HG03565 (cell line): ENCODE data around the gene ERN1.

ENCODE experiments used
- ATAC-seq: cut with Tn5 transposase; IDR thresholded peaks from one replicate; pipeline ENCODE4 v1.9.1; 2021; ENCODE audit warnings: mild to moderate bottlenecking, moderate library complexity; ENCODE audit not compliant: unreplicated experiment

Gene ERN1

GRCh38 chr17:64090144-64090543, 39.8 kb downstream of the ERN1 start:
- ATAC-seq, result no peak

DNA sequence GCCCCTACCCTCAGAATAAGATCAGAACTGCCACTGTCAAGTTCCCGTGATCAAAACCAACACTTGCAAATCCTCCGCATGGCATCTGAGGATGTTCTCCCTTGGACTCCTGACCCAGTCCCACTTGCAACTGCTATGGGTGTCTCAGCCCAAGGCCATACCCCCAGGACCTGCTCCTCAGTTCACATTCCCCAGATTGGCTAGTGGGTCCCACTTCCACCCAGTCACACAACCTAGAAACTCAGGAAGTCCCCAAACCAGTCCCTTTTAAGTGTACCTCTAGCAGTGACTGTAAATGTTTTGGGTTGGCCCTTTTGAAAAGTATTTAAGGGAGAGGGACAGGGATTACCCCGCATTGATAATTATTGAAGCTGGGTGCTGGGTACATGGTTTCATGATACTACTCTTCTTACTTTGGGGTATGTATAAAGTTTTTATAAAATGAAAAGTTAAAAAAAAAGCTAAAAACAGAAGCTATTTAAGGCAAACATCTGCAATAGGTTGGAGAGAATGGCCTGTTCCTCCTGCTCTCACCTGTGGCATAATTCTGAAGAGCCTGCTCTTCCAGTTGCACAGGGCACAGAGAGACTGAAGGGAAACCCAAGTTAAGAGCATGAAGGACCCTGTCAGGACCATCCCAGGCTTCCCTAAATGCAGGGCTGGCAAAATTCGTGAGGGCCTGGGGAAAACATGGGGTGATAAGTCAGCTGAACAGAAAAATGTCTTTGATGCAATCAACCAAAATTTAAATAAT, 42.5 kb downstream of the ERN1 start:
- ATAC-seq, result no peak

- ATAC-seq, result no peak
Measured at GRCh38 chr17:64085650-64086005, 44.3 kb downstream of the ERN1 start.

- ATAC-seq, result no peak
Measured at GRCh38 chr17:64084940-64085649, 44.8 kb downstream of the ERN1 start.

- no peak for ATAC-seq
Measured at GRCh38 chr17:64084086-64084939, 45.6 kb downstream of the ERN1 start.

GRCh38 chr17:64083563-64084085, 46.3 kb downstream of the ERN1 start:
- ATAC-seq, result no peak

- no peak for ATAC-seq
Measured at GRCh38 chr17:64083093-64083492, 46.9 kb downstream of the ERN1 start.

DNA sequence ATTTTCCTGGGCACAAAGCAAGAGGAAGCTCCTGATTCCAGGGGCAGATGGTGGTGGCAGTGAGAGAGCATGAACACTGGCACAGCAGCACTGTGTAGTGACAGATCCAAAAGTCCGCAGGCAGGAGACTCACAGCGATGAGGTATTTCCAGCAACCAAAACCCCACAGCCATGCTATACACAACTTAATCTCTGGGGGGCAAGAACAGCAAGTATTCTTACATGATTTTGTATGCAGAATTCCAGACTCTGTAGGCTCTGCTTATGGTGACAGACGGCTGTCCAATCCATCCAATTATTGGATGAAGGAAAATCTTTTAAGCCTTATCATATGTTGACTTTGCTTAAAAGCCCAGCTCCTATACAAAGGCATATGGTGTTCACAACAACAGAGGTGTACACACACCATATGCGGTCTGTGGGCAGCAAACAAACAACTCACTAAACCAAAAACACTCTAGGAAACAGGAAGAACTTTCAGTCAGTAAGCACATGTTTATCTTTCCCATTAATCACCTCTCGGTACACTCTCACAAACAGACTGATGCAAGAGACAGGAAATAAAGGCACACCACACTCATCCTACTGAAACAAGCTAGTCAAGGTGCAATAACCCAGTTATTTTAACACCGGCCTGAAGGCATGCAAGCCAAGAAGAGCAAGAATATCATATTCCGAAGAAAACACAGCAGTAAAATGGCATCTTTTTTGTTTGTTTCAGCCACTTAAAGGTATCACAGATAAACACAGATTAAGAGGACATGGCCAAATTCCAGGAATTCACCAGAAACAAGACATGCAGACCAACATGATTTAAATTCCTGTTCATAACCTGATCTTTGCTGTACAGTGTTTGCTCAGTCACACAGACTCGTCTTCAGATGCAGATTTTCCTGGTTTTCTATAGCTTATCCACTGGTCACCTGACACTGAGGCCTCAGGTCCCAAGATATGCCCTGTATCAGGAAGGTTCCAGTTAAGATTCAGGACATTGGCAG, 47.8 kb downstream of the ERN1 start:
- ATAC-seq, result no peak

DNA sequence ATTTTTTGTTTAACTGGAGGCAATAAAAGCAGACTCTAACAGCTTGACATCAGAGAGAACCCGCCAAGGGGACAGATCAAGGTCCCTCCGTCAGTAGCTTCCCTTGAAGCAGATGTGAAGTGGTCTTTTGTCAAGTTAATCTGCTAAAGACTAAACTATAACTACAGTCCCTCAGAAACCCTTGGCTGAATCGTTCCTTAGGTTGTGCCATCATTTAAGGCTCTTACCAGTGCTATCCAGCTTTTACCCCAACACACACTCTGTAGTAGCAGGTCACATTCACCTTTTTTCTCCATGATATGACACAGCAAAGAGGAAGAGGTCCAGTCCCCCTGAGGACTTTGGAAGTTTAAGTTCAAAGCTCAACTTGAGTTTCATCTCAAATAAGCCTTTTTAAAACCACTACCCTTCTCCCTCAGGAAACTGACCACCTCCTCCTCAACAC, 49.7 kb downstream of the ERN1 start:
- no peak for ATAC-seq

- ATAC-seq, result no peak
Measured at GRCh38 chr17:64077379-64077778, 52.6 kb downstream of the ERN1 start.

DNA sequence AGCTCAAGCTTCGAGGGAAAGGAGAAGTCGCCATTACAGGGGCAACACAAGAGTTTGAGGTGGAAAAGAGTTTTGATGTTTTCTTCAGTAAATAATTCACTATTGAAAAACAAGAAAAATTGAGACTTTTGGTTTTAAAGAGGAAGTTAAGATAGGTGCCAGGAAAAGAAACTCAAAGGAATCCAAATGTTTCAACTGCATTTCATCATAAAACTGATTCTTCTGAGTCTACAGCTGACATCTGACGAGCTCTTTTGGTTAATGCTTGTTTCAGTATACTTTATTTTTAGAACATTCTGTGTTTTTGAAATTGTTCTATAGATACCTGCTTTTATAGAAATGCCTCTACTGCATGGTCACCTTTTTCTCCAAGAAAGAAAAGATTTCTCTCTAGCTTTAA, 54.0 kb downstream of the ERN1 start:
- ATAC-seq, result no peak

DNA sequence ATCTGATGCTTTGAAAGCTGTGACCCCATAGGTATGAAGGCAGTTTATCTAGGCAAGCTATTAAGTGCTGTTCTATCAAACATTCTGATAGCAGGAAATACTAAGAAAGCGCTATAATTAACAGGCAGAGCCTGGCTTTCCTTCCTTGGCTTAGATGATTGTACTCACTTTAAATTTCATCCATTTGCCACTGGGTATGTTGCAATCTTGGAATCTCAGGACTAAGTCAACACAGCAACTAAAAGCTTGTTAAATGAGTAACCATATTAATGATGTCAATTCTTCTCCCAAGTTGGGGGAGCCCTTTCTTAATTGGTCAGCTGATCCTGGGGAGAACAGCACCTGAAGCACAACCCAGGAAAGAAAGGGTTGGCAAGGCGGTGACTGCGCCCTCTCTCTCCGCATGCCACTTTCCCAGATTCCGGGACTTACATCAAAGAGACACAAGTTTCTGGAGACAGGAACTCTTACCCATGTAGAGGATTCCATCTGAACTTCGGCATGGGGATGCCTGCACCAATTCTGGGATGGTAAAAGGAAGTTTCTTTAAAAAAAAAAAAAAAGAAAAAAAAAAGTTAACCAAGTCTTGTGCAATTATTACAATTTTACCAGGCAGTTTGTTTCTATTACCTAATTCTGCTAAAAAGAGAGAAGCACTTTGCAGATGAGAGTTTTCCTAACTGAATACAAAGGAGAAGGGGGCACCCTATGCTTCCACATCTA, 55.1 kb downstream of the ERN1 start:
- ATAC-seq, result peak; percentile 17

DNA sequence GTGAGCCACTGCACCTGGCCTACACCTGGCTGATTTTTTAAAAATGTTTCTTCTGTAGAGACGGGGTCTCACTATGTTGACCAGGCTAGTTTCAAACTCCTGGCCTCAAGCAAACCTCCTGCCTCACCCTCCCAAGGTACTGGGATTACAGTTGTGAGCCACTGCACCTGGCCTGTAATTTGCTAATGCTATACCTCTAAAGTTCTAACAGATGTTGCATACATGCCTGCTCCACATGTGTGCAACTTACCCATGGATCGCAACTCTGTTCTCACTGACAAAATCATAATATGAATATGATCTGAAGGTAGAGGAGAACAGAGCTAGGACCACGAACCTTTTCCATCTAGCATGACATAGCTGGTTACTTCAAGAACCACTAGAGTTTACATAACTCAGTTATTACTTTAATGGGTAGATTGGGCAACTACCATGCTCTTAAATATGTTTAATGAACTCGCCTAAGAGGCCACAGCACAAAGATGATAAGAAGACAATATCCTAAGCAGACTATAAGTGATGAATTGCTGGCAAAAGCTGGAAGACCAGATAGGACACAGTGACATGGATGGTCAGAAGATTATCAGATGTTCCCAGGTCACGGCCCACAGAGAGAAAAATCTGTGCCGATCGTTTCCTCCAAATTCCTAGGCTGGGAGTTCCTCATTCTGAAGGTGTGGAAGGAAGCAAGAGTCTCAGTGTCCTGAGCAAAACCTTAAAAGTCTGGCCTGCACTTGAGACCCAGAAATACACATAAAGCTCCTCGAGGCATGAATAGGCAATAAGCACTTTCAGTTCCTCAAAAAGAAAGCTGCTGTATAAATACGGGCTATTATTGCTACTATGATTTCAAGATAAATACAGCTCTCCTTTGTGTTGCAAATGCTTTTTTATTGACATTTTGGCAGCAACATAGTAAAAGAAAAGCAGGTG, 55.9 kb downstream of the ERN1 start:
- peak; percentile 71 for ATAC-seq

DNA sequence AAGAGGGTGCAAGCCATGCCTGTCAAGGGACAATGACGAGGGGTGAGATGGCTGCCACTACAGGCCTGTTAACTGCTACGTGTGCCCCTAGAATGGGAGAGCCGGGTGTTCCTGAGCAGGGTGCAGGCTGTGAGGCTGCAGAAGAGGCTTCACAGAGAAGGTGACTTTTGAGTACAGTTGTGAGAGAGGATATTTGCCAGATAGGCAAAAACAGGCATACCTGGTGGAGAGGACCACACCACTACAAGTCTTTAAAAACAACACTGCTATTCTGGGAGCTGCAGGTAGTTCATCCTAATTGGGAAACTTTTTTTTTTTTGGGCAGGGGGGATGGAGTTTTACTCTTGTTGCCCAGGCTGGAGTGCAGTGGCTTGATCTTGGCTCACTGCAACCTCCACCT, 58.8 kb downstream of the ERN1 start:
- no peak for ATAC-seq

GRCh38 chr17:64070213-64070612, 59.7 kb downstream of the ERN1 start:
- ATAC-seq, result no peak

GRCh38 chr17:64069143-64069542, 60.8 kb downstream of the ERN1 start:
- no peak for ATAC-seq

DNA sequence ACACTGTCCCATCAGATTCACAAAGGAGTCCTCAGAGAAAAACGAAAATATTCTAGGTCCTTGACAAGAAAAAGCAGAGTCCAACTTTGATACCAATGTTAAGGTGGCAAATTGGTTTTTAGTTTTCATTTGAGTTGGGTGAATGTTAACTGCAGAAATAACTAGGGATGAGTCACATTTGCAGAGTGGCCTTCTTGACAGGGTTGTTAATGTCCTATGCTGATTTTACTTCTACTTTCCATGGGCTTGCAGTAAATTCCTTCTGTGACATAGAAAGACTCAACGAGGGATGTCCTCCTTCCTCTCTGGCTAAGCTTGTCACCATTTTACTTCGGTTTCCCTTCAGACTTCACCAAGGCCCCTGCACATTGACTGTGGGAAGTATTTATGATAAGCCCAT, 62.3 kb downstream of the ERN1 start:
- no peak for ATAC-seq

GRCh38 chr17:64066716-64067115, 63.2 kb downstream of the ERN1 start:
- no peak for ATAC-seq
